ENCODE data around the gene KRT73.

The KRT73 gene

DNA sequence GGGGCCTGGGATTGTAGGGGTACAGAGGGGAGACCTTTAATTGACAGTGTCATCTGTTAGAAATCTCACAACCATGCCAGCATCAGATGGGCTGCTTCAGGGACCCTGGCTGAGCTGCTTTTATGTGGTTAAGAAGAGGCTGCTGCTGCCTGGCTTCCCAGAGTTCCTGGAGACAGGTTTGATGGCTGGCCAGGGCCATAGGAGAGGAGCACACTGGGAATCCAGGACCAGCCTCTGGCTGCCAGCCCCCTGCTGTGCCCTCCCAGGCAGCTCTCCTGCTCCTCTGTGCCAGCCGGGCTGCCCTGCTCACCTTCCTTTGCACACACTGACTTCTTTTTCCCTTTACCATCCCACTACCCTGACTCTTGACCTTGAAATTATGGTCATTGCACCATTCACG, 507 bp upstream of the KRT73 start:
- DNase-seq (ENCODE audit: low spot score), result no peak

DNA sequence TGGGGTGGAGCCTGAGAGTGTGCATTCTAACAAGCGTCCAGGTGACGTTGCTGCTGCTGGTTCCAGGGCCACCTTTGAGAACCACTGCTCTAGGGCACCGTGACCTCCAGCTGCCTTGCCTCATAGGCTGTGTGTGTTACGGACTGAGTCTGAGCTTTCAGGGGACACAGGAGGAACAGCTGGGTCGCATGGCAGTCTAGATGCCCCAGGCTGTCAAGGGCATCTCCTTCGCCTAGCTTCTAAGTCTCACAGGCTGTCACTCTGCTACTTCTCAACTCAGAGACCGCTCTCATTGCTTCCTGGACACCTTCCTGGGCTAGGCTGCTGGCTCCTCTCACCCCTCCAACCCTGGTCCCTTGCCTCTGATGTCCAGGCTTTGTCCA, 965 bp downstream of the KRT73 start:
- no peak for DNase-seq (ENCODE audit: low spot score)

GRCh38 chr12:52616680-52617402, 1.5 kb downstream of the KRT73 start:
- no peak for DNase-seq (ENCODE audit: low spot score)

DNA sequence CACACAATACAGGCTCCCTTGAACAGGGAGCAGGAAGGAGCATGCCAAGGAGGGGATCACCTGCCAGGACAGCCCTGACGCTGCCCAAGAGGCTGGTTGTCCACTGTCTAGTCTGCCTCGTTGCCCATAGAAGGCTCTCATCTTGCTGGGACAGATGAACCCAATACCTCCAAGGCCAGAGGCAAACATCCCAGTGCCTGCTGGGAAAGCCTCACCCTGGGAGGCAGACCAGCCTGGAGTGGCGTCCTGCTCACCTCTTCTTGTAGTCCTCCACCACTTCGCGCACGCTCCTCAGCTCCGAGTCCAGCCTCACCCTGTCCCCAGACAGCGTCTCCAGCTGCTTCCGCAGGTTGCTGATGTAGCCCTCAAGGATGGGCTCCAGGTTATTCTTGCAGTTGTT, 2.4 kb downstream of the KRT73 start:
- no peak for DNase-seq (ENCODE audit: low spot score)

DNA sequence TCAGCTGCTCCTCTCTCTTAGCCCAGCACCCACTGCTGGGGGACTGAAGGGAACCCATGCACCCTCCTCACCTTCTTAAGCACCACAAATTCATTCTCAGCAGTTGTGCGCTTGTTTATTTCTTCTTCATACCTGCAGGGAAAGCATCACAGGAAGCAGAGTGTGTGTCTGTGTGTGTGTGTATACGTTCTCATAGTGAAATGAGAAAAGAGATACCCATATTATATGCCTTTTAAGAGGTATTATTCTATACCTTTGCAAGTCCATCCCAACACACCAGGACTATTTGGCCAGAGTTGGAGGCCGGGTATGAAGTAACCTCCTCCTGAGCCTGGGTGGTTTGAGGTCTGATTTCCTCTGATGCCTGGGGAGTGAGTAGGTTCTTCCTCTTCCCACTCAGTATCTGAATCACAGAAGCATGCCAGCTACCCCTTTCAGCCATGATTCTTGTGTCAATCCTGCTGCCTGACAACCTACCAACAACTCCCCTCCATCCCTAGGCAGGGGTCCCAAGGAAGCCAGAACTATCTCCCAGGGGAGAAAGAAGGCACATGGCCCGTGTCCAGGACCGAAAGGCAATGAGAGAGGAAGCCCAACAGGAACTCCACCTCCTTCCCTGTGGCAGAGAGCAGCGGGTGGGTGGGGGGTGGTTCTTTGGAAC, 3.0 kb downstream of the KRT73 start:
- no peak for DNase-seq (ENCODE audit: low spot score)

DNA sequence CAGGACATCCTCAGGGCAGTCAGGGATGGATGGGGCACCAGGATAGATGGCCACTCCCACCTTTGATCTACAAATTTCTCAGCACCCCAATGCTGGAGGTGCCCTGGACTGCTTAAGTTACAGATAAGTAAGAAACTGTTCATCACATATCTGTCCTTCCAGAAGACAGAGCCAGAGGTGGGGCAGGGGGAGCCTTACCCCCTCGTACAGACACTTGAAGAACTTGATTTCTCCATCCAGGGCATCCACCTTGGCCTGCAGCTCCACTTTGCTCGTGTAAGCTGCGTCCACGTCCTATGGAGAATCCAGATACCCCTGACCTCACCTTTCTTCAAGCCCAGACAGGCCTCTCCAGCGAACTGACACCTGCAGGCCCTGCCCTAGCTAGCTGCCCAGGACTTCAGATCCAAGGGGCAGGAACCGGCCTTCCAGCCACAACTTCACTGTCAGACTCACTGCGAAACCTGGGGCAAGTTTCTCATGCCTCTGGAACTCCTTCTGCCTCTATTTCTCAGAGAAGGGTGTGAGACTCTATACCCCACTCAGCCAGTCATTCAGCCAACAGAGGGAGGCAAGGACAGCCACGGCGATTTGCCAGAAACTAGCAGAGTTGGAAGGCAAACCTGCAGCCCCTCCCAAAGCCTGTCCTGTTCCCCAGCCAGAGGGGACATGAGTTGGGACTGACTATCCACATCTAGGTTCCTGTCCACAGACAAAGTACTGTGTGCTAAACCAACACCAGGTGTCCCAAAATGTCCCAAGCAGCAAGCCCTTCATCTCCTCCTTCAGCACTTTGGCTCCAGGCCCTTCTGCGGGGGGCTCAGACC, 3.8 kb downstream of the KRT73 start:
- DNase-seq (ENCODE audit: low spot score), result no peak

GRCh38 chr12:52613384-52614030, 4.9 kb downstream of the KRT73 start:
- no peak for DNase-seq (ENCODE audit: low spot score)

DNA sequence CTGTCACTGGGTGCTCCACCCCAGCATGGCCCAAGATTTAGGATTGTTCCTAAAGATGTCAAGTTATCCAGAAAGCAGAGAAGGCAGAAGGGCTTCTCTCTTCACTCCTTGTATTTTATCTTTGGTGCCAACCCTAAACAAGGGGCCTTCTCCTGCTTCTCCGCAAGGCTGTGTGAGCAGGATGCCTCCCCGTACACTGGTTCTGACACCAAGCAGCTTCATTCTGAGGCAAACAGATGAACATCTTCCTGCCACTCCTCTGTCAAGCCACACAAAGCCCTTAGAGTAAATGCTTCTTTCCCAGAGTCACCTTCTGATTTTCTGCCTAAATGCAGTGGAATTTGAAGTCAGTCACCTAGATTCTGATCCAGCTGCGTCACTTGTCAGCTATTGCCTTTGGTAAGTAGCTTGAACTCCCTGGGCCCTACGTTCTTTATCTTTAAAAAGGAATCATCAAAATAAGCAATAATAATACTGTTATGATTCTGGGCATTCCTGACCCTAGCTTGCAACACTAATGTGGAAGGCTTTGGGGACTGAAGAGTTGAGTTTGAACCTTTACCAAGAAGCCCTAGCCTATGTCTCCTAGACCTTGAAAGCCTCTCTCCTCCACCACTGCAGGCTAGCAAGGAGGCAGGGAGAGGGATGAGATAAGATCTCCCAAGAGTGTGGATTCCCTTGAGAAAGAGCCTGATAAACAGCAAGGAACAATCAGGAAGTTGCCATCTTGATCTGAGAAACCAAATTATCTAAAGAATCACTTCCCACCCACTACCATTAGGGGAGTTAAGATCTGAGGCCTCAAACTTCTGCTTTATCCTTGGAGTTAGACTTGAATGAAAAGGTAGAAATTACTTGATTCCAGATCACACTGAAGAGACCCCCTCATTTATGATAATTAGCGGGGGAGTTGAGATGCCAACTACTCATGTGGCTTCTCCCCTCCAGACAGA, 5.7 kb downstream of the KRT73 start:
- DNase-seq (ENCODE audit: low spot score), result no peak

DNA sequence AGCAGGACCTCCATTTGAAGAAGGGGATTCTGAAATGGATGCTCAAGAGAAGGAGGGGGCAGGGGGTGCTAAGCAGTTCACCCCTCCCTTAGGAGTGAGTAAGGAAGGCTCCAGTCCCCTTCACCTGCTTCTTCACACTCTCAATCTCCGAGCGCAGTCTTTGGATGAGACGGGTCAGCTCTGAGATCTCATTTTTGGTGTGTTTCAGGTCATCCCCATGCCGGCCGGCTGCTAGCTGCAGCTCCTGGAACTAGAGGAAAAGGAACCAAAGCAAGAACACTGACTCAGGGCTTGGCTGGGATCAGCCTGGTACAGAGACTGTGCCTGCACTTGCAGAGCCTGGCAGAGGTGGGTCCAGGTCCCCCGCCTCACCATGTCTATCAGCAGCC, 7.3 kb downstream of the KRT73 start:
- DNase-seq (ENCODE audit: low spot score), result no peak

DNA sequence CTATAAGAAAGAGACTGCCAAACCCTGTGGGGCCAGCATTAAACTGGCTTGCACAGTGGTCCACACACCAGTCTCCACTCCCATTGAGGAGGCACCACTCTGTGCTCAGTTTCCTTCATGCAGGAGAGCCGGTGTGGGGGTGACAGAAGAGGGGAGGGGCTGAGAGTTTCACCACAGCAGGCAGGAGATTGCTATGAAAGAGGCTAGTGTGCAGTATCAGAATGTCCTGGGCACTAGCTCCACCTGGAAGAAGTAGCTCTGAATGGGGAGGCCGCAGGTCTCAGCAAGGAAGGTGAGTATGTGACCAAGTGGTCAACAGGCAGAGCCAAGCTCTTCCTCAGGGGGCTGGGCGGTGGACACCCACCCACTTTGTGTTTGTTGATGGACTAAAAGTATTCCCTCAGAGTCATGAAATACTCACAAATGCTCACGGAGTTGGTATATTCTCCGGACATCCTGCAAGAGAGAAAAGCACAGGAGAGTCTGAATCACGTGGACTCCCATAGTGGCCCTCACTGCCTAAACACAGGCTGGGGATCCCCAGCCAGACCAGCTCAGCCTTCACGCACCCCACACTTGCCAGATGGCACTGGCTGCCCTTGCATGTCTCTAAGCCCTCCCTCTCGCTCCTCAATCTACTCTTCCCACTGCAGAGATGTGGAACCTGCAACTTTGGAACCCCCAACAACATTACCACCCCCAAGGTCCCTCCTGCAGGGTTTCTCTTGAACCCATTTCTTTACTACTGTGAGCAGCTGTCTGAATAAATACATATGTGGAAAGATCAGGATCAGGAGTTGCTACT, 9.3 kb downstream of the KRT73 start:
- DNase-seq (ENCODE audit: low spot score), result no peak

DNA sequence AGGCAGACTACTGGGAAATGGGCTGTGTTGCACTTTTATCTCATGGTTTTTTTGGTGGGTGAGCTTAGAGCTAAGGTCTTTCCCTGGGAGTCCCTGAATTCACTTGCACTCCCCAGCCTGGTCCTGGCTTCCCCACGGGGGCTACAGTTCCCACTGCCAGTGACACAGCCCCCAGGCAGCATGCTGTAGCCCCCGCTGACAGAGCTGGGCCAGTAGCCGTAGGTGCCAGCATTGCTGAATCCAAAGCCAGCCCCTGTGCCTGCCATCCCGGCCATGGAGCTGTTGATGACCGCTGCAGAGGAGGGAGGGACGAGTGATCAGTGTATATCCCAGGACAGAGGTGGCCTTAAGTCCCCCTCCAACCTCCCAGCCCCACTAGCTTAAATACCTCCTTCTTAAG, 10.2 kb downstream of the KRT73 start:
- no peak for DNase-seq (ENCODE audit: low spot score)

GRCh38 chr12:52607314-52607713, 11.0 kb downstream of the KRT73 start:
- DNase-seq (ENCODE audit: low spot score), result no peak

GRCh38 chr12:52606581-52607218, 11.7 kb downstream of the KRT73 start:
- no peak for DNase-seq (ENCODE audit: low spot score)

DNA sequence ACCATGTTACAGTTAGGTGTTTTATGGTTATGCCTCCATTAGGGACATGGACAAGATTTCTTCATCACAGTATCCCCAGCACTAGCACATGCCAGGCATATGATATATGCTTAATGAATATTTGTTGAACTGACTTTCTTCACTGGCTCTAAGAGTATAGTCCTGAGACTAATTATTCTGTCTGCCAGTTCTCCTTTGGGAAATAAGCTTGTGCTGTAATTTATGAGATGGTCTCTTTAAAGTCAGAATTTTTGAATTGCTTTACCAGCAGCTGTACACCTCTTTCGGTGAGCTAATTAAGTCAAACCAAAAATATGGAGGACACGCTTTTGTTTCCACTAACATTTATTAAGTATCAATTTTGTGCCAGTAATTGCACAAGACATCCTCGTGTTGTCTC, 12.3 kb downstream of the KRT73 start:
- DNase-seq (ENCODE audit: low spot score), result no peak

DNA sequence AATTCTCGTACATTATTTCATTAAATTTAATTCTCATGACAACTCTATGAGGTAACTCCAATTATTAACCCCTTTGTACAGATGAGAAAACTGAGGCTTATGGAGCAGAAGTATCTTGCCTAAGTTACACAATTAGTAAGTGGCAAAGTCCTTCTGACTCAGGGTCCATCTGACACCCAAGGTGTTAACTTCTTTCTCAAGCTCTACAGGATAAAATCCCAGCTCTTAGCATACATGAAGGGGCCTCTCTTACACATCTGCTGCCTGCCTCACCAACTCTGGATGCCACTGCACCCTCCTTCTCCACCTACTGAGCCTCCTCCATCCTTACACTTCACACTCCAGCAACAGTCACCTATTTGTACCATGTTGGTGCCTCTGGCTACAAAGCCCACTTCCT, 12.8 kb downstream of the KRT73 start:
- no peak for DNase-seq (ENCODE audit: low spot score)

DNA sequence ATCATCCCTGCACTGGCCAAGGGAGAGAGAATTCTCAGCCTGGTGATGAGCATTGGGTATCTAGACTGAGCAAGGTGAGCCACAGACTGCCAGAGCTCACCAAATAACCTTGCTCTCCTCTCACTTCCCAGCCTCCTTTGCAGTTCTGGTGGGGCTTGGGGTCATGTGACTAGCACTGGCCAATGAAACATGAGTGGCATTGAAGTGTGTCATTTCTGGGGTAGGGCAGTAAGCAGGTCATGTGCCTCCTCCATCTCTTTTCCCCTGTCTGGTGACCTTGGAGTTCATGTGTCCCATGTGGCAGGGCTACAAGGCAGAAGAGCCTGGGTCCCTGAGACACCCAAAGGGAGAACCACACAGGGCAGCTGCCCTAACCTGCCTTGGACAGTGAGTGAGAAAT, 13.5 kb downstream of the KRT73 start:
- no peak for DNase-seq (ENCODE audit: low spot score)

- DNase-seq (ENCODE audit: low spot score), result no peak
Measured at GRCh38 chr12:52603314-52603713, 15.0 kb downstream of the KRT73 start.

GRCh38 chr12:52602552-52602951, 15.8 kb downstream of the KRT73 start:
- DNase-seq (ENCODE audit: low spot score), result no peak

DNA sequence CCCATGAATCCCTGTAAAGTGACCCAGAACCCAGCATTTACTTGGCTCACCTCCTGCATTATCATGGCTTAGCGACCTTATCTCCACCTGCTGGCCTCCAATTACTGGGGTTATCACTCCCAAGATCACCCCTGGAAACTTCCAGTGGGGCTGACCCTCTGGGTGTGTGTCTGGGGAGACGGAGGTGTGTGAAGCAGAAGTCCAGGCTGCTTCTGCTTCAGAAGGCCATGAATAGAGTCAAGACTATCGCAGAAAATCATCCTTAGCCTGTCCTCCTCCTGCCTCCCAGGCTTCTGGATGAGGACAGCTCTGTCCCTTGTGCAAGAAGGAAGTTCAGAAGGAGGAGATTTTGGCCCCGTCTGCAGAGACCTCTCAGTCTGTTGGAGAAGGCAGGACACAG, 16.7 kb downstream of the KRT73 start:
- no peak for DNase-seq (ENCODE audit: low spot score)

DNA sequence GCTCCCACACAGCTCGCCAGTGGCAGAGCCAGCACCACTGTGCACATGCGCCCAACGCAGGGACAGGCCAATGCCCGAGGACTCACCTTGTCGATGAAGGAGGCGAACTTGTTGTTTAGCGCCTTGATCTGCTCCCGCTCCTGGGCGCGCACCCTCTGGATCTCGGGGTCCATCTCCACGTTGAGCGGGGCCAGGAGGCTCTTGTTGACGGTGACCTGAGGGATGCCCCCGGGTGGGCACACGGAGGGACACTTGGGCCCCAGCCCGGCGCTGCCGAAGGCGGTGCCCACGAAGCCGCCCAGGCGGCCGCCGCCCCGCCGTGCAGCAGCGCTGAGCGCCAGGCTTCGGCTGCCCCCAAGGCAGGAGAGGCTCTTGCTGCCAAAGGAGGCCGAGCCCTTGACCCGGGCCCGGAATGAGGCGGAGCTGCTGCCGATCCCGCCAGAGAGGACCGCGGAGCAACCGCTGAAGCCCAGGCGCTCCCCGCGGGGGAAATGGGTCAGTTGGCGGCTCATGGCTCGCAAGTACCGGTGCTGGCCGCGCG, 17.3 kb downstream of the KRT73 start, which contains the start of gene KRT72:
TSS of gene KRT72 (minus strand) at position 523 of the 541 bp plus-strand sequence. CDS start at position 512, 11 bp downstream.
- no peak for DNase-seq (ENCODE audit: low spot score)
